ENCODE data around the gene HDAC11.
"Not testable (repeated sequence)": the region's sequence is repeated elsewhere in the genome, so short reads cannot be mapped to it uniquely, and the experiment has no call there.

The HDAC11 gene, protein sequence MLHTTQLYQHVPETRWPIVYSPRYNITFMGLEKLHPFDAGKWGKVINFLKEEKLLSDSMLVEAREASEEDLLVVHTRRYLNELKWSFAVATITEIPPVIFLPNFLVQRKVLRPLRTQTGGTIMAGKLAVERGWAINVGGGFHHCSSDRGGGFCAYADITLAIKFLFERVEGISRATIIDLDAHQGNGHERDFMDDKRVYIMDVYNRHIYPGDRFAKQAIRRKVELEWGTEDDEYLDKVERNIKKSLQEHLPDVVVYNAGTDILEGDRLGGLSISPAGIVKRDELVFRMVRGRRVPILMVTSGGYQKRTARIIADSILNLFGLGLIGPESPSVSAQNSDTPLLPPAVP

DNA sequence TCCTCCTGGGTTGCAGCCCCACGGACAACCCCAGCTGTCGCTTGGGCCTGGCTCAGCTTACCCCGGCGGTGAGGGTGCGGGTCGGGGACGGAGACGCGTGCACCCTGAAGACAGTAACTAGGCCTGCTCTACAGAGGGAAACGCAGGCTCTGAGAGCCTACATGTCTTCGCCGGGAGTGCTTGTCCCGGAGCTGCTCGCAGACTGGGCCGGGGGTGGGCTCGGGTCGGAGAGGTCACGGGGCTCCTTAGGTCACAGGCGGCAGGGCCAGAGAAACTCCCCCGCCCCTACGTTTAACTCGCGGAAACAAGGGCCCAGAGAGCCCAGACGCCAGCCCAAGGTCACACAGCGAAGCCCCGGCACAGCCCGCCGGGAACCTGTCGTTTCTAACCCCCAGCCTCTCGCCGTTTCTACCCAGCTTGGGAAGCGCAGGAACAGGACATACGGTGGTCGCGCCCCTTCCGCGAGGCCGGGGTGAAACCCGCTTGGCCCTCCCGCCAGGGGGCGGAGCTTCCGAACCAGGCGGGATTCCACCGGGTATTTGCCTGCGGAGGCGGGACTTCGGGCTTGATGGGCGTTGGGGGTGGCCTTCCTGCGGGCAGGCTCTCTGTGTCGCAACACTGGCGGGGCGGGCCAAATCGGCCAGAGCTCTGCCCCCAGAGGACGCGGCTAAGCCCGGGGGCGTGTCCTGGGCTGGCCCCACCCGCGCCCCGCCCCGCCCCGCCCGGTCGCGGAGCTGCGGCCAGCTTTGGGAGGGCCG lies at the start of gene HDAC11:
Gene HDAC11 (plus strand): TSS at position 725 of the 758 bp plus-strand sequence. CDS start 42 bp downstream, outside the sequence.
- peak; percentile 98 for DNase-seq

DNA sequence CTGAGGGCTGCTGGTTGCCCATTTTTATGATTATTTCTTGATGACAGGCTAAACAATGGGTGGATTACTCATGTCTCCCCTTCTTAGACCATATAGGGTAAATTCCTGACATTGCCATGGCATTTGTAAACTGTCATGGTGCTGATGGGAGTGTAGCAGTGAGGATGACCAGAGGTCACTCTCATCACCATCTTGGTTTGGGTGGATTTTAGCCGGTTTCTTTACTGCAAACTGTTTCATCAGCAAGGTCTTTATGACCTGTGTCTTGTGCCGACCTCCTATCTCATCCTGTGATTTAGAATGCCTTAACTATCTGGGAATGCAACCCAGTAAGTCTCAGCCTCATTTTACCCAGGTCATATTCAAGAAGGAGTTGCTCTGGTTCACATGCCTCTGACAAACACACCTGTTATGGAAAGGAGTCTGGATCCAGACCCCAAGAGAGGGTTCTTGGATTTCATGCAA lies 49.7 kb upstream of the HDAC11 start:
- DNase-seq, result not testable (repeated sequence)

DNA sequence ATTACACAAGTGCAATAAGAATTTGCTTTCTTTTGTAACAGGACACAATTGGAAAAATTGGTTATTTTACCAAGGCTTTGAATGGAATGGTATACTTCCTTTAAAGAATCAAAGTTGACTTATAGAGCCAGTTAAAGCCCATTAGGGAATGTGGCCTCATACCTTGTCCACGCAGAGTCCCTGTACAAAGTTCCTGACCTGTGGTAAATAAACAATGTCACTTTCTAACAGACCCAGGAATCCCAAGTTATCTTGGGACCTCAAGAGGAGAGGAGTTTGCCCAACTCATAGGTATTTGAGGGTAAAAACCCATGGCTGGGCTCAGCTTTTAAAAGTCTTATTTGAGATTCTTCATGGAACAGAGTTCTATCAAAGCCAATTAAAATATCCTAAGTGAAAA lies 48.0 kb upstream of the HDAC11 start:
- DNase-seq, result no peak

DNA sequence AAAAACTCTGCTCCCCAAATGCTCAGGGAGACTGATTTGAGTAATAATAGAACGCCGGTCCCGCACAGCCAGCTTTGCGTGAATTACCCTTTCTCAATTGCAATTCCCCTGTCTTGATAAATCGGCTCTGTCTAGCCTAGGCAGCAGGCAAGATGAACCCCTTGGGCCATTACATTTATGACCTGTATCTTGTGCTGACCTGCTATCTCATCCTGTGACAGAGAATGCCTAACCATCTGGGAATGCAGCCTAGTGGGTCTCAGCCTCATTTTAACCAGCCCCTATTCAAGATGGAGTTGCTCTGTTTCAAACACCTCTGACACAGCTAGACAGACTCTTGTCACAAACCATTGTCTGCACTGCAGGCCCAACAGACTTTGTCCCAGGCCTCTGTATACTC lies 46.2 kb upstream of the HDAC11 start:
- no peak for DNase-seq

DNA sequence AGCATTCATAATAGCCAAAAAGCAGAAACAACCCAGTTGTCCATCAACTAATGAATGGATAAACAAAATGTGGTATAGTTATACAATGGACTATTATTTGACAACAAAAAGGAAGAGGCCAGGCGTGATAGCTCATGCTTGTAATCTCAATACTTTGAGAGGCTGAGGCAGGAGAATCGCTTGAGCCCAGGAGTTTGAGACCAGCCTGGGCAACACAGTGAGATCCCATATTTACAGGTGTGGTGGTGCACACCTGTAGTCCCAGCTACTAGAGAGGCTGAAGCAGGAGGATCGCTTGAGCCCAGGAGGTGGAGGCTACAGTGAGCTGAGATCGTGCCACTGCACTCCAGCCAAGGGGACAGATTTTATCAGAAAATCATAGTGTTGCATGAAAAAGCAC lies 43.9 kb upstream of the HDAC11 start:
- not testable (repeated sequence) for DNase-seq

DNA sequence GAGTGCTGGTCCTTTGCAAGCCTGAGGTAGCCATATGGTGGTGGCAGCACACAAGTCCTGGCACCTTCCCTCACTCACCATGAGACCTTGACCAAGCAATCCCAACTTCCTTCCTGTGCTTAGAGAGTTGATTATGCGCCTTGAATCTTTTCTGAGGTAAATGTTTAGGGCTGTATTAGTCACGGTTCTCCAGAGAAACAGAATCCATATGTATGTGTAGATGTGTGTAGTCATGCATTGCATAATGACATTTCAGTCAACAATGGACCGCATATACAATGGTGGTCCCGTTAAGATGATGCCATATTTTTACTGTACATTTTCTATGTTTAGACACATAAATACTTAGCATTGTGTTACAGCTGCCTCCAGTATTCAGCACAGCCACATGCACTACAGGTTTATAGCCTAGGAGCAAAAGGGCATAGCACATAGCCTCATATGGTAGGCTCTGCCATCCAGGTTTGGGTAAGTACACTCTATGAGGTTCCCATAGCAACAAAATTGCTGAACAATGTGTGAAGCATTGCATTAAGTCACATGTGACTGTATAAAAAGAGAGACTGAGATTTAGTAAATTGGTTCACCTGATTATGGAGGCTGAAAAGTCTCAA lies 39.8 kb upstream of the HDAC11 start:
- DNase-seq, result no peak

DNA sequence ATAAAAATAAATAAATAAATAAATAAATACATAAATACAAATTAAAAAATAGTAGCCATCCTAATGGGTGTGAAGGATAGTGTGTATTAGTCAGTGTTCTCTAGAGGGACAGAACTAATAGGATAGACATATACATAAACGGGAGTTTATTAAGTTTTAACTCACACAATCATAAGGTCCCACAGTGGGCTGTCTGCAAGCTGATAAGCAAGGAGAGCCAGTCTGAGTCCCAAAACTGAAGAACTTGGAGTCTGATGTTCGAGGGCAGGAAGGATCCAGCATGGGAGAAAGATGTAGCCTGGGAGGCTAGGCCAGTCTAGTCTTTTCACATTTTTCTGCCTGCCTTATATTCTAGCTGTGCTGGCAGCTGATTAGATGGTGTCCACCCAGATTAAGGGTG lies 37.2 kb upstream of the HDAC11 start:
- DNase-seq, result not testable (repeated sequence)

DNA sequence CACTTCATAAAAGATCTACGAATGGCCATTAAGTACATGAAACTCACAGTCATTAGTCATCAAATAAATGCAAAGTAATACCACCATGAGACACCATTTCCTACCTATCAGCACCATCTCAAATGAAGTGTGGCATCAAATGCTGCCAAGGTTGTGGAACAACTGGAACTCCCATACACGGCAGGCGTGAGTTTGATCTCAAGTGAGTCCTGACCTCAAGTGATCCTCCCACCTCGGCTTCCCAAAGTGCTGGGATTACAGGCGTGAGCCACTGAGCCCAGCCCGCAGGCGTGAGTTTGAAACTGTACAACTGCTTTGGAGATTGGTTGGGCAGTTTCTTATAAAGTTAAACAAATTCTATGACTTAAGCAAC lies 28.8 kb upstream of the HDAC11 start:
- DNase-seq, result peak; percentile 54

DNA sequence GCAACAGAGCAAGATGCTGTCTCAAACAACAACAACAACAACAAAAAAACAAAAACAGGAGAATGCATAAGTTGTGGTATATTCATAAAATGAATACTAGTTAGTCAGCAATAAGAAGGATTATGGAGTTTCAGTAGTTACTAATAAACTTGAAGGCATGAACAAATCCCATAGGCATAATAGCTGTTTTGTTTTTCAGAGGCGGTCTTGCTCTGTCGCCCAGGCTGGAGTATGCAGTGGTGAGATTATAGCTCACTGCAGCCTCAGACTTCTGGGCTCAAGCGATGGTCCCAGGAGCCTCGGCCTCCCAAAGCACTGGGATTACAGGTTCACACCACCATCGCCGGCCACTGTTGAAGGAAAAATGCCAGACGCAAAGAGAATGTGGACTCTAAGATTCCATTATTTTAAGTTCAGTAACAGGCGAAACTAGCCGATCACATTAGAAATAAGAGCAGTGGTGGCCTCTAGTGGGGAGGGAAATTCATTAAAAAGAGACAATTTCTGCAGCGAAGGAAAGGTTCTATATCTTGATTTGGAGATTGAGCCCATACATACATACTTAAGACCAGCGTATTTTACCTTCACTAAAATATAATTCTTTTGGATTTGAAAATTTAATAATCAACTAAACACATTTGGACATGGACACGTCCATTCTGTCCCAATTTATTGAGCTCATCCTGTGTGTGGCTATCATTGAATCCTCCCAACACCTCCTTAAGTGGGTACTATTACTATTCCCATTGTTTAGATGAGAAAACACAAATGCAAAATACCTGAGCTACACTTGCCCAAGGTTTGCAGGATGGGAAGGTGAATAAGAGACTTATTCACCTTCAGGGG lies 27.4 kb upstream of the HDAC11 start:
- peak; percentile 55 for DNase-seq

DNA sequence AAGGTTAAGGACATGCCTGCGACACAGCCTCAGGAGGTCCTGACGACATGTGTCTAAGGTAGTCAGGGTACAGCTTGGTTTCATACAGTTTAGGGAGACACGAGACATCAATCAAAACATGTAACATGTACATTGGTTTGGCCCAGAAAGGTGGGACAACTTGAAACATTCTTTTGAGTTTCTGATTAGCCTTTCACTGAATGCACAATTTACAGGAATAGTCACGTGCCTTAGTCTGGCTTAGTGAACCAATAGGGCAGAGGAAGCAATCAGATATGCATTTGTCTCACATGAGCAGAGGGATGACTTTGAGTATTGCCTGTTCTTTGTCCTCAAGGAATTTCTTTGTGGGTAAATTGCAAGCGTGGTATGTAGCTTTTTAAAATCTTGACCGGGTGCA lies 24.5 kb upstream of the HDAC11 start:
- DNase-seq, result no peak

DNA sequence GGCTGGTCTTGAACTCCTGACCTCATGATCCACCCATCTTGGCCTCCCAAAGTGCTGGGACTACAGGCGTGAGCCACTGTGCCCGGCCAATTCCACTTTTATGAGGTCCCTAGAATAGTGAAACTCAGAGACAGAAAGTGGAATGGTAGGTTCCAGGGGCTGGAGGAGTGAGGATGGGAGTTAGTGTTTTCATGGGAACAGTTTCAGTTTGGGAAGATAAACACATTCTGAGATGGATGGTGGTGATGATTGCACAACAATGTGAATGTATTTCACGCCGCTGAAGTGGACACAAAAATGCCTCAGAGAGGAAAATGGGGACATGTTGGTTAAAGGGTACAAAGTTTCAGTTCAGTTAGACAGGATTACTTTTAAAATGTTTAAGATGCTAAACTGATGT lies 22.5 kb upstream of the HDAC11 start:
- no peak for DNase-seq

DNA sequence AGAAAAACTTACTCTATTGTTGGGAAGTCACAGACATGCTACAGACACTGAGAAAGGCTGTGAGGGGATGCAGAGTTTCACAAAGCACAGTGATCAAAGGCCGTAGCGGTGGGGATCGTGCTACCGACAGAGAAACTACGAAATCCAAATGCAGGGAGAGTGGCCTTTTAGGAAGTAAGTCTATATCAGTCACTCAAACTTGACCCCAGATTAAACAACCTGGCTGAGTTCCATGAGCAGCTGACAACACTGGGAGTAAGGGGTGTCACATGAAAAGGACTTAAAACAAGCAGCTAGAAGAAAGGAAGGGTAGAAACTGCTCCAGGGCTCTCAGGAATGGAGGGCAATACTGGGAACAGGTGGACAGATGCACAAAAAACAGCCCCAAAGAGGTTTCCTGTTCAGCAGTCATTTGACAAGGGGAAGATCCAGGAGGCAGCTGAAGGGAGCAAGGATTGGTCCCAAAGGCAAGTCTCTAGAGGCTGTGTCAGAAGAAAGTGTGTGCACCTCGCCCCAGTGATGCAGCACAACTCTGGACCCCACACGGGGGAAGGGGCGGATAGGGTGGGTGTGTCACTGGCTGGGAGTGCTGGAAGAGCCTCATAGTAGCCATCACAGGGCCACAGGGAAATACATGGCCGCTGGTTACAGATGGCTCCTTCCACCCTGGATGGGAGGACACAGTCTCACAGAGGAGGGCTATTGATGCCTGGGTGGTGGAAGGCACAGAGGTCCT lies 20.3 kb upstream of the HDAC11 start:
- DNase-seq, result no peak

DNA sequence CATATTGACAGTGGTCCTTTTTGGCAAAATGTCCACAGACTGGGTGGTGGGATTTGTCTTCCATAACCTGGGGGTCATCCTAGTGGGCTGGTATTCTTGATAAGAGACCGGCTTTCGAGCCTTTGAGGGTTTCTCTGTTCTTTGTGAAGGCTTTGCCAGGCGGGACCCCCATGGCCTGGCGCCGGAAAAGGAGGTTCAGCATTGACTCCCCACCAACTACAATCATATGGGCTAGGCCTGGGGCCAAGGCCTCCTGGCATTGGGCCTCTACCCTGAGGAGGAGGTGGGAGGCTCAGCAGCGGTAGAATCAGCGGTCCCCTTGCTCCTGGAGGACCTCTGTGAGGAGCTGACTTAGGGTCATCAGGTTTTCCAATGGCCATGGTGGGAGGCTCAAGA lies 19.8 kb upstream of the HDAC11 start:
- no peak for DNase-seq

DNA sequence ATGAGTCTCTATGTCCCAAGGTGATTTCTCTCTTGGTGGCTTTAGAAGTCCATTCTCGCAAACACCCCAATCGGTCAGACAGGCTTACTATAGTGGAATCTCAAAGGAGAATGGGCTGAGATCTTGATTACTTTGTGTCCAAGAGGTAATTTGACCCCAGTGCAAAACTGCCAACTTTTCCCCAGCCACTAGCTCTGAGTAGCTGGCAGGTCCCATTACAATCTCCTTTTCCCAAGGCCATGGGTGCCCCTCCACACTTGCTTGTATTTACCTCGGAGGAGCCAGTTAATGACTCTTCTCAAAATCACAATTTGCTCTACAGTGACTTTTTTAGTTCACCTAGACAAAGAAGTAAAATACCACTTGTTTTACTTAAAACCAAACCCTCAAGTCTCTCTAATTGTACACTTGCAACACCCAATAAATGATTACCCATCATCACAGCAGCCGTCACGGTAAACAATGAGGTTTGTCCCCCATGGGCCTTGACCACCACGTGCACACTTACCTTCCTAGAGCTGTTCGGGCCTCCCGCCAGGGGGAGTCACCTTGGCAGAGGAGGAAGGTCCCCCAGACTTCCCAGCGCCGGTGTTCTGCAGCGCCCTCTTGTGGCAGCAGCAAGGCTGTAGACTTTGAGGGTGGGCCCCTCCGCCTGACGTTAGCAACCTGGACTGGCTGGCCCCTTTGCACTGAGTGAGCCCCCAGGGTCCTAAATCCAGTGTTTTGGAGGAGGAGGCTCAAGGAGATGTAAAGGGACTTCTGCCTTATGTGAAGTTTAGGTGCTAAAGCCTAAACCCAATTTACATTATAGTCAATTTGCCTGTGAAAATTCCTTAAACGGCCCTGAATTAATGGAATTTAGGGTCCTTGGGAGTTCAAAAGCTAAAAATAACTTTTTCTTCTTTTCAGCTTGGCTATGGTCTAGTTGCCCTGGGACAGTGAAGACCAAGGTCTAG lies 18.7 kb upstream of the HDAC11 start:
- peak; percentile 77 for DNase-seq

DNA sequence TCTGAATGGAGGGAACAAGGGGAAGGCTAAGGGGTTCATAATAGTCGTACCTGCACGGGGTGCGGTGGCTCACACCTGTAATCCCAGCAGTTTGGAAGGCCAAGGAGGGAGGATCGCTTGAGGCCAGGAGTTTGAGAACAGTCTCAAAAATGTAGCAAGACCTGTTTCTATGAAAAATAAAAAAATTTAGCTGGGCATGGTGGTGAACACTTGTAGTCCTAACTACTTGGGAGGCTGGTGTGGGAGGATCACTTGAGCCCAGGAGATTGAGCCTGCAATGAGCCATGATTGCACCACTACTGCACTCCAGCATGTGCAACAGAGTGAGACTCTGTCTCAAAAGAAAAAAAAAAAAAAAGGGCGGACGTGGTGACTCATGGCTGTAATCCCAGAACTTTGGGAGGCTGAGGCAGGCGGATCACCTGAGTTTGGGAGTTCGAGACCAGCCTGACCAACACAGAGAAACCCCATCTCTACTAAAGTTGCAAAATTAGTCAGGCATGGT lies 17.9 kb upstream of the HDAC11 start:
- DNase-seq, result no peak

DNA sequence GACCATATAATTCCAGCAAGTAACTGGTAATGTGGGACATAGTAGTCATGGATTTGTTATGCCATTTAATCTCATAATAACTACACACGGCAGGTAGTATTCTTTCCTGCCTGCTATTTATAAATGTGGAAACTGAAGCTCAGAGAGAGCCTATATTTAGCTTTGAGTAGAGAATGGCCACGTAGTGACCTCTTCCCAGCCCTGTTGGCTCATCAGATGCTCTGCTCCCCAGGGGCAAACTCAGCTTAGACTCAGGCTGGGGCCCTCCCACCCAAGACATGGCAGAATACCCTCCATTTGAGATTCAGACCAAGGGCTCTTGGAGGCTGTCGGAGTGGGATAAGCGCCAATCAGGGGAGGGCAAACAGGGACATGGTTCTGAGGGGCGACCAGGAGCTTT lies 17.3 kb upstream of the HDAC11 start:
- no peak for DNase-seq

DNA sequence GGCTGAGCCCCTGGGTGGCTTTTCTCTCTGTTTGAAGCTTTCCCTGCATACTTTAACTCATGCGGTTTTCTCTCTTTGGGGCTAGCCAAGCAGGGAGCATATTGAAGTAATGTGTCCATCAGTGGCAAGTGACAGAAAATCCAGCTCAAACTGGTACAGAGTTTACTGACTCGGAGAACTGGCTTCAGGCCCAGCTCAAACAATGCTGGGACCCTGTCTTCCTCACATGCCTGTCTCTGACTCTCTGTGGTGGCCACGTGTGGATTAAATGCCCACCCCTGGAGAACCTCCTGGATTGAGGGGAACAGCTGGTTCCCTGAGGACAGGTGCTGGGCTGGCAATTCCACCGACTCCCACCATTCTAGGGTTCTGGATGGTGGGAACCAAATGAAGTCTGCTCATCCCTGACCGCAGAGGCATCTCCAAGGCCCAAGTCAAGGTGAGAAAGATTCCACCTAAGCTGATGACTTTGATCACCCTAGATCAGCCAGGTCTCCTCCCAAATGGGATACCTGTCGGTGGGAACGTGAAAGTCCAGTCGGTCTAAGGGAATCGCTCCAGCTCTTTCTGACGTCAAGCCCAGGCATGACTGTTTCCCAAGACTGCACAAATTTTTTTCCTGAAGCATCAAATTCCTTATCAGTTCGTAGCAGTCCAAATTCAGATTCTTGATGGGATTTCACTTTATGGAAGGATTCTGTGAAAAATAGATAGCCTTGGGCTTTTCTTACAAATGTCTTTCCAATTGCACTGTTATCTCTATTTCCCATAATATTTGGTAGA lies 16.3 kb upstream of the HDAC11 start:
- DNase-seq, result no peak

DNA sequence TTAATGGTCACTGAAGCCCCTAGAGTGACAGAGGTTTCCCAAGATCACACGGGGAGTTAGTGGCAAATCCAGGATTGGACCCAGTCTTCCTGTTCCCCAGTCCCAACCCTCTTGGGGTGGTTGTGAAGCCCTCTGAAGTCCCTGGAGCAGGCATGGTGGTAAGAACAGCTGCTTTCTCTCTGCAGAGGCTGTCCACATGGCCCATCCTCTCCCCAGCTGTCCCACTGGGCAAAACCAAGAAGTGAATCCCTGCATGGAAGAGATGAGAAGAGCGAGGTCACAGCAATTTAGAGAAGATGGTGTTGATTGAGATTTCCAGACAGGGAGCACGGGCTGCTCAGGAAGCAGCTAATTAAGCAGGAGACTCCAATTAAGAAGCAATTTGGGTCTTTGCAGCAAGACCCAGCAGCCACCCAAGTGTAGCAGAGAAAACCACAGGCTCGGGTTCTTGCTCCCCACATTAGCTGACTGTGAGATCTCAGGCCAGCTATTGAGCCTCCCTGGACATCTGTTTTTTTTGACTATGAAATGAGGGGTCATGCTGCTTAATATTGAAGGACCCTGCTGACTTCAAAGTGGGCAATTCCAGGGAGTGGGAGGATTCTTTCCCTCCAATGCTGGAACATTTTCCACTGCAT lies 14.8 kb upstream of the HDAC11 start:
- DNase-seq, result no peak

DNA sequence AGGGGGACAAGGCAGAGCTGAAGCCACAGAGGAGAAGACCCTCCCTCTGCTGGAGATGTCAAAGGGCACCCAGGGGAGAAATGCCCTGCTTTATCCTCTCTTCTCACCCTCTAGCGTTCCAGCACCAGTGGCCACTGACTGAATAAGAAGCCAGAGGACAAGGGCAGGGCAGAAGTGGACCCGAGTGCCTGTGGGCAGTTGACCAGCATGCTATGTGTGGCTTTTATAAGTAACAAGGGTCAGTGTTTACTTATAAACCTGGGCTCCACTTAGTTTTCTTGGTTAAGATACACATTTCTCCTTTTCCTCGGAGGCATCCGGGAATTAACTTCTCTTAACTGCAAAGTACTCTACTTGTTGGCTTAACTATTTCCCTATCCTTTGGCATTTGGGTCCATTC lies 13.3 kb upstream of the HDAC11 start:
- DNase-seq, result no peak
